GM10266 (cell line): ENCODE results near the gene EVA1A.

Experiments
- DNase-seq: peaks from one replicate; pipeline ENCODE4 v3.0.0; 2012; ENCODE audit errors: extremely low spot score
- CTCF ChIP-seq: IDR thresholded peaks from 2 replicates; pipeline ENCODE4 v1.5.1; 2012; ENCODE audit warnings: mild to moderate bottlenecking, low read depth; ENCODE audit not compliant: control insufficient read depth, insufficient read depth; ENCODE audit errors: missing control alignments

Gene EVA1A

GRCh38 chr2:75560768-75561565 lies at the start of gene EVA1A:
Gene EVA1A, minus strand, starts transcription at chr2:75560939. Its CDS starts 42,799 bp downstream, at chr2:75518140.
- no peak for TF ChIP-seq CTCF
- no peak for DNase-seq

- DNase-seq = no peak
- TF ChIP-seq CTCF = no peak
Observed at GRCh38 chr2:75609937-75610508, 49.3 kb upstream of the EVA1A start.

- TF ChIP-seq CTCF = no peak
- DNase-seq = no peak
Observed at GRCh38 chr2:75609334-75609689, 48.6 kb upstream of the EVA1A start.

- peak; percentile 67 for DNase-seq
- TF ChIP-seq CTCF = peak; percentile 90
Observed at GRCh38 chr2:75608684-75609333, 48.1 kb upstream of the EVA1A start.

- no peak for DNase-seq
- no peak for TF ChIP-seq CTCF
Observed at GRCh38 chr2:75607988-75608683, 47.4 kb upstream of the EVA1A start.

- no peak for DNase-seq
- no peak for TF ChIP-seq CTCF
Observed at GRCh38 chr2:75607400-75607798, 46.7 kb upstream of the EVA1A start.
